H7 (cell line): ENCODE measurements around the gene DYTN. TPM values are rescaled to one million over a fixed set of nuclear protein-coding genes. Genes with fewer than 3 reads are reported as not detected.

Experiments used
- DNase-seq: peaks from one replicate; pipeline ENCODE4 v3.0.0; 2012
- H3K27me3 ChIP-seq: 2 replicates; pipeline ENCODE4 v1.6.0; 2011; ENCODE audit warnings: mild to moderate bottlenecking, low read length; ENCODE audit not compliant: control insufficient read depth, insufficient read depth
- H3K36me3 ChIP-seq: replicated peaks from 2 replicates; pipeline ENCODE4 v1.5.1; 2011; ENCODE audit warnings: low read length; ENCODE audit not compliant: control insufficient read depth, insufficient read depth
- H3K4me3 ChIP-seq: 2 replicates; pipeline ENCODE4 v1.5.1; 2011; ENCODE audit warnings: low read depth, mild to moderate bottlenecking, control low read depth, low read length, moderate library complexity; ENCODE audit not compliant: insufficient read depth
- total RNA-seq: library from RNA; depleted of rRNA; stranded (reverse); fragments of >200 nt; shearing (Covaris generic); gene quantifications from 2 replicates; pipeline ENCODE4 v1.2.3, GENCODE V29; 2014

DYTN gene
- total RNA-seq, 1 experiment from 2014 or later = not detected

DNA sequence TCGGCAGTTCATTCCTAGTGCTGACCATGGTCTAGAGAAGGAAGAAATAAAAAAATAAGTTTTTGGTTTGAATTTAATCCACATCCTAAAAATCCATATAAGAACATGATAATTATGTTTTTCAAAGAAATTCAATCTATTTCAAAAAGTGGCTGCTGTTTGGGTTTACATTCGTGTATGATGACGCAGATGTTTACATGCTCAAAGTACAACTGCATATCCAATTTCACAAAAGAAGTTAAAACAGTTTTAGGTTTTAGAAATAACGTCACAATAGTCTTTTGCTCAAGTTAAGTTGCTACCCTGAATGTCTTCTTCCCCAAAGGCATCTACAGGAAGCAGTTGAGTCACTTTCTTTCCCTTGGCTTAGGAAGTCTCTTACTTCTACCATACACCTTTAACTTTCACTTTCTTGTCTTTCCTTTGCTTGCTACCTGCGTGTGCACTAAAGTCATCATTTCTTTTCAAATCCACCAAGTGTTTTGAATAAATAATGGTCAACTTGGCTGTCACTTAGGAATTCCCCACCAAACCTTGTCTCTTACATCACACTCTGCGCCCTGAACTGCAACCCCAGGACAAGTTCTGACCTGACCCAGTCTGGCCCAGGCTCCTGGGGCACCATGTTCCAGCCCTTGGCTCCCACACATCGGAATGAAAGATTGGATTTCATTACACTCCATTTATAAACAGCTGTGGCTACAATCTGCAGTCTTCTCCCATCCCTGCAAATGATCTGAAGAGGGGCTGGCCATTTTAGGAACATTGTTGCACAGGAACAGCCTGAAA lies 47.5 kb downstream of the DYTN start:
- no peak for DNase-seq
- H3K4me3 ChIP-seq = no peak overlapping the region
- H3K36me3 ChIP-seq = no peaks in the 10 kb centered on the region
- no peaks in the 10 kb centered on the region for H3K27me3 ChIP-seq

DNA sequence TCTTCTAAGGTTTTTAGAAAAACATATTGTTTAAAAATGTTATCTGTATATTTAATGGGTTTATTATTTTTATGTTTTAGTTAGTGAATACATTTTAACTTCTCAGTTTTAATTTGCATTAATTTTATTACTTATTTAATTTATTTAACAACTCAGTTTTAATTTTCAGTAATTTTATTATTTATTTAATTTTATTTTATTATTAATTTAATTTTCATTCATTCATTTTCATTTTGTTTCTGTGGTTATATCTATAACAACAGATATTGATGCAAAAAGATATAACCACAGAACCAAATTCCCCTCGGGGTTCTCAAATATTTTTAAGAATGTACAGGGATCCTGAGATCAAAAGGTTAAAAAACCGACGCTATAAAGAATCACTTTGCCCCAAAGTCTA lies 52.9 kb downstream of the DYTN start:
- H3K4me3 ChIP-seq = no peak overlapping the region
- no peak for DNase-seq
- no peaks in the 10 kb centered on the region for H3K27me3 ChIP-seq
- no peaks in the 10 kb centered on the region for H3K36me3 ChIP-seq

DNA sequence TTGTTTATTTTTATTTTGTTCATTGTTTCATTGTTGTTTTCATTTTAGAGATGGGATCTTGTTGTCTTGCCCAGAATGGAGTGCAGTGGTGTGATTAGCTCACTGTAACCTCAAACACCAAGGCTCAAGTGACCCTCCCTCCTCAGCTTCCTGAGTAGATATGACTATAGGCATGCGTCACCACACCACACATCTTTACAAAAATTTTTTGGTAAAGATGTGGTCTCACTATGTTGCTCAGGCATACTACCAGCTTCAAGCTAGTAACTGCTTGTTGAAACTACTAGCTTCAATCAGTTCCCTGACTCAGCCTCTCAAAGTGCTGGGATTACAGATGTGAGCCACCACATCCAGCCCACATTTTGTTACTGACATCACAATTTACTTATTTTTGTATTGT lies 61.1 kb downstream of the DYTN start:
- no peak for DNase-seq
- H3K36me3 ChIP-seq = no peaks in the 10 kb centered on the region

GRCh38 chr2:206647985-206648384 lies 70.2 kb downstream of the DYTN start:
- no peak for DNase-seq
- Histone ChIP-seq H3K4me3 (no peak overlapping the region), H3K27me3 (peaks cover 5% of the 10 kb centered on the region; the same call in 1 of the 2 replicates), H3K36me3 (no peaks in the 10 kb centered on the region)

More for the DNA sequence above, 61.1 kb downstream of the DYTN start:
- H3K27me3 ChIP-seq = no peaks in the 10 kb centered on the region
- no peak overlapping the region for H3K4me3 ChIP-seq

GRCh38 chr2:206642075-206643025 lies 75.8 kb downstream of the DYTN start, which contains the start of gene FAM237A:
Gene FAM237A (plus strand): TSS chr2:206642487. CDS start chr2:206644237, 1,750 bp downstream.
- Histone ChIP-seq H3K4me3 (peak within 1 kb of the TSS; percentile 53), H3K27me3 (peaks cover 31% of the 10 kb centered on the region), H3K36me3 (no peaks in the 10 kb centered on the region)
- DNase-seq = peak; percentile 75

DNA sequence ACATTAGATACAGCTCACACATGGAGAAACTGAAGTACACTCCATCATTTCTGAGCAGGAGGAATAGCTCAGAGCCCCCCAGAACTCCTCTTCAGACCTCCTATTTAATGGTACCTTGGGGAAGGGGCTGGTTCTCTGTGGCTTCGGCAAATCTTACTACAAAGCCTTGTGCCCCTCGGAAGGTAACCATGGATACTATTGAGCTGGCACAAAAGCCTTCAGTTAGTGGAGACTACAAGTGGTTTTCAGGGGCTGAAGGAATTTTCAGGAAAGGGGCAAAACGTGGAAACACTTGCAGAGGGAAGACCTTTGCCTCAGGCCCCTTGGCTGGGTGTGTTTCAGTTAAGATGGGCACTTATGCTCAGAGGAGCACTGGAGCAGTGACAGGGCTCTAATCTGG lies 77.0 kb downstream of the DYTN start:
- Histone ChIP-seq H3K27me3 (peaks cover 31% of the 10 kb centered on the region), H3K36me3 (no peaks in the 10 kb centered on the region), H3K4me3 (no peak overlapping the region)
- DNase-seq = peak; percentile 4

- Histone ChIP-seq H3K36me3 (no peaks in the 10 kb centered on the region), H3K4me3 (no peak overlapping the region), H3K27me3 (peaks cover 31% of the 10 kb centered on the region)
- DNase-seq = no peak
Measured at GRCh38 chr2:206639636-206640035, 78.6 kb downstream of the DYTN start.

- H3K4me3 ChIP-seq = no peak overlapping the region
- no peak for DNase-seq
- no peaks in the 10 kb centered on the region for H3K36me3 ChIP-seq
- H3K27me3 ChIP-seq = peaks cover 2% of the 10 kb centered on the region; the same call in 1 of the 2 replicates
Measured at GRCh38 chr2:206635015-206635414, 83.2 kb downstream of the DYTN start.

DNA sequence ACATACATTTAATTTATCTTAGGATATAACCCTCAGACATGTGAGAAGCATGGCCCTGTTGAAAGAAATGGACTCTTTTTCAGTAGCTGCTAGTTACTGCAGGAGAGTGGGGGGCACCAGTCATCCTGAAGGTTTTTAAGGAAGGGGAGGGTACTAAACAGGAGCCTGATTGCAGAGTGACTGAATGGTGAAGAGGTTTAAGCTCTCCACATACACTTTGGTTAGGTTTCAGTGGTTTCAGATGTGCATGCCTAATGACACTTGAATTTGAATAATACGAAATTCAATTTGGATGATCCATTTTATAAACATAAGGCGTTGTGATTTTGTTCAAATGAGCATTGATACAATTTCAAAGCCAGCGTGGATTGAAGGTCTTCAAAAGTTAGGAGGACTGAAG lies 86.9 kb downstream of the DYTN start:
- Histone ChIP-seq H3K27me3 (no peaks in the 10 kb centered on the region), H3K36me3 (no peaks in the 10 kb centered on the region), H3K4me3 (no peak overlapping the region)
- DNase-seq = no peak

- Histone ChIP-seq H3K27me3 (no peaks in the 10 kb centered on the region; the same call in 1 of the 2 replicates), H3K4me3 (no peak overlapping the region), H3K36me3 (no peaks in the 10 kb centered on the region)
- no peak for DNase-seq
Measured at GRCh38 chr2:206627632-206628031, 90.6 kb downstream of the DYTN start.

- DNase-seq = no peak
- no peaks in the 10 kb centered on the region for H3K36me3 ChIP-seq
- H3K4me3 ChIP-seq = no peak overlapping the region
Measured at GRCh38 chr2:206626108-206626507, 92.1 kb downstream of the DYTN start.

DNA sequence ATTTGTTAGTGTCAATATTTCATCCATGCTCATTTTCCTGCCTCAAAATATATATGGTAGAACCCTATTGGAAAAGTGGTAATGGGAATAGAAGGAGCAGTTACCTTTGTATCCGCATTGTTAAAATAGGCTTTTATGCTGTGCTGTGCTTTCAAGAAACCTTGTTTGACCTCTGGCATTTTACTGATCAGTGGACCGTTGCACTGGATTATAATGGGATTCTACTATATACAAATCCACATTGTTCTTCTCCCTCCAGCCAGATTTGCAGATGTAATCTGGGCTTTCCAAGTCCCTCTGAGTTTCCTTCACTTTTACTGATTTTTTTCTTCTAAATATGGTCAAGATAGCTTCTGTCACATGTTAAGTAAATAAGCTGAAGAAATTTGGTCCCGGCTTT lies 99.2 kb downstream of the DYTN start:
- Histone ChIP-seq H3K27me3 (no peaks in the 10 kb centered on the region; the same call in 1 of the 2 replicates), H3K4me3 (no peak overlapping the region), H3K36me3 (no peaks in the 10 kb centered on the region)
- DNase-seq = no peak

More at GRCh38 chr2:206626108-206626507, 92.1 kb downstream of the DYTN start:
- no peaks in the 10 kb centered on the region; the same call in 1 of the 2 replicates for H3K27me3 ChIP-seq

DNA sequence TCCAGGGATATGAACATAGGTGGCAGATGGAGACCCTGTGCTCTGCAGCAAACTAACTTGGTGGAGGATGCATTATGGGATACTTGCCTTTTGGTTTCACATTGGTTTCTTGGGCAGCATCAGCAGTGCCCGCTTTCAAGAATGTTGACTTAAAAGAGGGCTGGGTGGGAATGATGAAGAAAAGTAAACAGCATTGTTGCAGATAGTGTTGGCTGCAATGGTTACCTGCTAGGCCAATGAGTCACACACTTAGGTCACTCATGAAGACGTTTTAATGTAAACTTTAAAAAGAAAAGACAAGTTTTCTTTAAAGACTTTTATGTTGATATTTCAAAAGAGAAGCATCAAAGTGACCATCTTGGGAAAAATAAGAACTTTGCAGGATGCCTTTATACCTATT lies 102.0 kb downstream of the DYTN start:
- Histone ChIP-seq H3K27me3 (no peaks in the 10 kb centered on the region), H3K36me3 (no peaks in the 10 kb centered on the region), H3K4me3 (no peak overlapping the region)
- no peak for DNase-seq

GRCh38 chr2:206615417-206616089 lies 102.6 kb downstream of the DYTN start:
- no peaks in the 10 kb centered on the region for H3K27me3 ChIP-seq
- H3K36me3 ChIP-seq = no peaks in the 10 kb centered on the region
- H3K4me3 ChIP-seq = no peak overlapping the region
- DNase-seq = no peak
